GM13977 (cell line): ENCODE data around the gene UGT1A4.

Source experiments
- DNase-seq: peaks from one replicate; pipeline ENCODE4 v3.0.0; 2012; ENCODE audit warnings: low spot score
- CTCF ChIP-seq: IDR thresholded peaks from 2 replicates; pipeline ENCODE4 v1.5.1; 2012; ENCODE audit warnings: mild to moderate bottlenecking, control low read depth; ENCODE audit not compliant: insufficient read depth; ENCODE audit errors: extremely low read depth, missing control alignments
- in situ Hi-C: fragments of 300-500 bp; cut with MboI; formaldehyde crosslinking; loops from one replicate; pipeline ENCODE4 v1.12.0; 2022; ENCODE audit warnings: low sequenced_read_pairs, low pct_unique_long_range_greater_than_20kb, mixed read lengths, inconsistent platforms; ENCODE audit not compliant: unreplicated experiment

The UGT1A4 gene

GRCh38 chr2:233688341-233688740, 30.2 kb upstream of the UGT1A4 start:
- in situ Hi-C loops, result no loop called here
- no peak for TF ChIP-seq CTCF
- no peak for DNase-seq

GRCh38 chr2:233689031-233689430, 29.5 kb upstream of the UGT1A4 start:
- in situ Hi-C loops, result no loop called here
- DNase-seq, result no peak
- TF ChIP-seq CTCF, result no peak

GRCh38 chr2:233689501-233689900, 29.0 kb upstream of the UGT1A4 start:
- no peak for TF ChIP-seq CTCF
- DNase-seq, result no peak
- in situ Hi-C loops, result no loop called here

- no peak for TF ChIP-seq CTCF
- in situ Hi-C loops, result no loop called here
Measured at GRCh38 chr2:233690444-233690843, 28.1 kb upstream of the UGT1A4 start.

GRCh38 chr2:233691443-233692433, 26.8 kb upstream of the UGT1A4 start:
- no peak for DNase-seq
- no peak for TF ChIP-seq CTCF
- in situ Hi-C loops, result no loop called here

More at GRCh38 chr2:233690444-233690843, 28.1 kb upstream of the UGT1A4 start:
- DNase-seq, result no peak

- no peak for TF ChIP-seq CTCF
- in situ Hi-C loops, result no loop called here
- no peak for DNase-seq
Measured at GRCh38 chr2:233692648-233693047, 25.9 kb upstream of the UGT1A4 start, which contains the start of gene UGT1A6. TSS of gene UGT1A6 (plus strand) at chr2:233692890. CDS start at chr2:233693005, 115 bp downstream.
